Measurements from ENCODE around the gene TTYH1. TPM values are rescaled to one million over a fixed set of nuclear protein-coding genes. Genes with fewer than 3 reads are reported as not detected.
A peak's percentile ranks its signal among the peaks of the same experiment; 100 is the strongest.

The TTYH1 gene
- total RNA-seq, 1 donor from 2014 or later, result 1.5 TPM

GRCh38 chr19:54390942-54391577 is 24.2 kb upstream of the TTYH1 start:
- intact Hi-C loops (cut with DNase I), result no loop called here
- ATAC-seq (ENCODE audit: poor library complexity) (peak; percentile 41), DNase-seq (no peak)

GRCh38 chr19:54391589-54392061 is 23.6 kb upstream of the TTYH1 start:
- ATAC-seq (ENCODE audit: poor library complexity) (no peak), DNase-seq (no peak)
- intact Hi-C loops (cut with DNase I), result no loop called here

- ATAC-seq (ENCODE audit: poor library complexity), result no peak
- intact Hi-C loops (cut with DNase I), result no loop called here
- DNase-seq, result no peak
Measured at GRCh38 chr19:54392105-54392504, 23.2 kb upstream of the TTYH1 start.

- no peak for ATAC-seq (ENCODE audit: poor library complexity)
- DNase-seq, result no peak
- intact Hi-C loops (cut with DNase I), result no loop called here
Measured at GRCh38 chr19:54393381-54393780, 21.9 kb upstream of the TTYH1 start.

- DNase-seq (no peak), ATAC-seq (ENCODE audit: poor library complexity) (no peak)
- intact Hi-C loops (cut with DNase I), result no loop called here
Measured at GRCh38 chr19:54395685-54396084, 19.6 kb upstream of the TTYH1 start.

- DNase-seq, result no peak
- ATAC-seq (ENCODE audit: poor library complexity), result no peak
- intact Hi-C loops (cut with DNase I), result no loop called here
Measured at GRCh38 chr19:54399189-54399588, 16.1 kb upstream of the TTYH1 start.

GRCh38 chr19:54400913-54401312 is 14.4 kb upstream of the TTYH1 start:
- ATAC-seq (ENCODE audit: poor library complexity) (no peak), DNase-seq (no peak)
- intact Hi-C loops (cut with DNase I), result no loop called here

GRCh38 chr19:54403054-54403453 is 12.2 kb upstream of the TTYH1 start:
- DNase-seq, result no peak
- no peak for ATAC-seq (ENCODE audit: poor library complexity)
- intact Hi-C loops (cut with DNase I), result no loop called here

- DNase-seq (no peak), ATAC-seq (ENCODE audit: poor library complexity) (no peak)
- intact Hi-C loops (cut with DNase I), result no loop called here
Measured at GRCh38 chr19:54405628-54406027, 9.6 kb upstream of the TTYH1 start.

- DNase-seq (no peak), ATAC-seq (ENCODE audit: poor library complexity) (no peak)
- intact Hi-C loops (cut with DNase I), result no loop called here
Measured at GRCh38 chr19:54407780-54408179, 7.5 kb upstream of the TTYH1 start.

GRCh38 chr19:54408456-54409026 is 6.7 kb upstream of the TTYH1 start:
- intact Hi-C loops (cut with DNase I), result no loop called here
- DNase-seq, result no peak
- no peak for ATAC-seq (ENCODE audit: poor library complexity)

GRCh38 chr19:54411033-54411432 is 4.2 kb upstream of the TTYH1 start:
- DNase-seq (no peak), ATAC-seq (ENCODE audit: poor library complexity) (no peak)

GRCh38 chr19:54412877-54413276 is 2.4 kb upstream of the TTYH1 start:
- DNase-seq (no peak), ATAC-seq (ENCODE audit: poor library complexity) (no peak)
- intact Hi-C loops (cut with DNase I), result no loop called here

More at GRCh38 chr19:54411033-54411432, 4.2 kb upstream of the TTYH1 start:
- intact Hi-C loops (cut with DNase I), result no loop called here

- intact Hi-C loops (cut with DNase I), result no loop called here
- no peak for ATAC-seq (ENCODE audit: poor library complexity)
Measured at GRCh38 chr19:54414156-54414555, 1.1 kb upstream of the TTYH1 start.

GRCh38 chr19:54415901-54416673 is 823 bp downstream of the TTYH1 start:
- intact Hi-C loops (cut with DNase I), result no loop called here
- DNase-seq, result no peak
- no peak for ATAC-seq (ENCODE audit: poor library complexity)

More at GRCh38 chr19:54414156-54414555, 1.1 kb upstream of the TTYH1 start:
- DNase-seq, result no peak

- no peak for ATAC-seq (ENCODE audit: poor library complexity)
Measured at GRCh38 chr19:54416695-54417491, 1.6 kb downstream of the TTYH1 start.

GRCh38 chr19:54418030-54418929 is 3.0 kb downstream of the TTYH1 start:
- ATAC-seq (ENCODE audit: poor library complexity), result no peak

More at GRCh38 chr19:54416695-54417491, 1.6 kb downstream of the TTYH1 start:
- intact Hi-C loops (cut with DNase I), result no loop called here
- no peak for DNase-seq

More at GRCh38 chr19:54418030-54418929, 3.0 kb downstream of the TTYH1 start:
- no peak for DNase-seq
- intact Hi-C loops (cut with DNase I), result no loop called here

All from Right ventricle myocardium superior (tissue), 1 donor.